ENCODE measurements around the gene PI16. TPM values are rescaled to one million over a fixed set of nuclear protein-coding genes. Genes with fewer than 3 reads are reported as not detected.

The PI16 gene
- total RNA-seq, 1 experiment from 2014 or later = 0.07 TPM

- BruUV-seq (replicated peaks) = no TSS peak
- ATAC-seq = no peak
- TF ChIP-seq EZH2 (IDR thresholded peaks at IDR 0.05; ENCODE audit: low read length, unreplicated experiment) (no peak), CTCF (conservative IDR thresholded peaks at IDR 0.05; ENCODE audit: low read depth, low read length) (no peak), EZH2phosphoT487 (IDR thresholded peaks at IDR 0.05; ENCODE audit: borderline replicate concordance, low read length) (no peak)
Observed at GRCh38 chr6:36928547-36928918, 26.0 kb upstream of the PI16 start.

GRCh38 chr6:36929152-36929551, 25.4 kb upstream of the PI16 start:
- Histone ChIP-seq H3K4me1 (ENCODE audit: insufficient read depth, low read length) (peaks cover 23% of the 10 kb centered on the region), H3F3A (ENCODE audit: low read length, unreplicated experiment) (peaks cover 3% of the 10 kb centered on the region), H4K20me1 (ENCODE audit: low read length) (no peaks in the 10 kb centered on the region), H3K27ac (ENCODE audit: low read length) (no peak overlapping the region), H3K4me2 (ENCODE audit: low read length) (no peak overlapping the region), H3K36me3 (ENCODE audit: low read depth, low read length) (no peaks in the 10 kb centered on the region), H3K79me2 (ENCODE audit: low read length) (no peaks in the 10 kb centered on the region), H2AFZ (ENCODE audit: low read length) (no peak overlapping the region), H3K4me3 (ENCODE audit: low read length) (no peak overlapping the region), H3K9me2 (replicated peaks; ENCODE audit: low read length) (no peaks in the 10 kb centered on the region), H3K9me3 (ENCODE audit: low read length) (no peaks in the 10 kb centered on the region), H3K27me3 (ENCODE audit: low read length) (no peaks in the 10 kb centered on the region), H3K9ac (ENCODE audit: low read length) (no peak overlapping the region)
- ATAC-seq (no peak), DNase-seq (no peak)
- intact Hi-C loops (cut with micrococcal nuclease) = no loop called here
- ChIA-PET CTCF (no interaction called here), POLR2A (ENCODE audit: unreplicated experiment) (no interaction called here)
- no TSS peak for BruUV-seq (replicated peaks)
- TF ChIP-seq CTCF (conservative IDR thresholded peaks at IDR 0.05; ENCODE audit: low read depth, low read length) (no peak), EZH2 (IDR thresholded peaks at IDR 0.05; ENCODE audit: low read length, unreplicated experiment) (no peak)

More at GRCh38 chr6:36928547-36928918, 26.0 kb upstream of the PI16 start:
- Histone ChIP-seq H3F3A (ENCODE audit: low read length, unreplicated experiment) (peaks cover 3% of the 10 kb centered on the region), H3K27ac (ENCODE audit: low read length) (no peak overlapping the region), H3K4me3 (ENCODE audit: low read length) (no peak overlapping the region), H3K9ac (ENCODE audit: low read length) (no peak overlapping the region), H3K79me2 (ENCODE audit: low read length) (no peaks in the 10 kb centered on the region), H3K27me3 (ENCODE audit: low read length) (no peaks in the 10 kb centered on the region), H3K36me3 (ENCODE audit: low read depth, low read length) (no peaks in the 10 kb centered on the region), H4K20me1 (ENCODE audit: low read length) (no peaks in the 10 kb centered on the region), H2AFZ (ENCODE audit: low read length) (no peak overlapping the region), H3K4me2 (ENCODE audit: low read length) (no peak overlapping the region), H3K4me1 (ENCODE audit: insufficient read depth, low read length) (peaks cover 19% of the 10 kb centered on the region), H3K9me3 (ENCODE audit: low read length) (no peaks in the 10 kb centered on the region), H3K9me2 (replicated peaks; ENCODE audit: low read length) (no peaks in the 10 kb centered on the region)
- ChIA-PET CTCF (no interaction called here), POLR2A (ENCODE audit: unreplicated experiment) (no interaction called here)
- intact Hi-C loops (cut with micrococcal nuclease) = no loop called here
- DNase-seq = no peak

- Histone ChIP-seq H3K4me3 (ENCODE audit: low read length) (no peak overlapping the region), H3K9me3 (ENCODE audit: low read length) (no peaks in the 10 kb centered on the region), H3K79me2 (ENCODE audit: low read length) (no peaks in the 10 kb centered on the region), H3K9ac (ENCODE audit: low read length) (no peak overlapping the region), H3K4me2 (ENCODE audit: low read length) (peak overlapping the region; percentile 20), H3K36me3 (ENCODE audit: low read depth, low read length) (no peaks in the 10 kb centered on the region), H3K27ac (ENCODE audit: low read length) (no peak overlapping the region), H4K20me1 (ENCODE audit: low read length) (no peaks in the 10 kb centered on the region), H3F3A (ENCODE audit: low read length, unreplicated experiment) (peaks cover 3% of the 10 kb centered on the region), H2AFZ (ENCODE audit: low read length) (no peak overlapping the region), H3K4me1 (ENCODE audit: insufficient read depth, low read length) (peaks cover 23% of the 10 kb centered on the region), H3K27me3 (ENCODE audit: low read length) (no peaks in the 10 kb centered on the region), H3K9me2 (replicated peaks; ENCODE audit: low read length) (no peaks in the 10 kb centered on the region)
- peak; percentile 83 for ATAC-seq
- no TSS peak for BruUV-seq (replicated peaks)
- POLR2A ChIA-PET (ENCODE audit: unreplicated experiment) = no interaction called here
- CTCF ChIA-PET = no interaction called here
- peak; percentile 49 for DNase-seq
- intact Hi-C loops (cut with micrococcal nuclease) = no loop called here
- TF ChIP-seq EZH2phosphoT487 (IDR thresholded peaks at IDR 0.05; ENCODE audit: borderline replicate concordance, low read length) (no peak), EZH2 (IDR thresholded peaks at IDR 0.05; ENCODE audit: low read length, unreplicated experiment) (no peak), CTCF (conservative IDR thresholded peaks at IDR 0.05; ENCODE audit: low read depth, low read length) (no peak)
Observed at GRCh38 chr6:36929607-36930006, 24.9 kb upstream of the PI16 start.

Data from PC-3 (cell line).